GM12878 (cell line): ENCODE data around the gene GSTA1.
"Not testable (repeated sequence)": the region's sequence is repeated elsewhere in the genome, so short reads cannot be mapped to it uniquely, and the experiment has no call there.

ENCODE experiments used
- CHD4 ChIP-seq: fragments of 200-600 bp; sonication (generic); IDR thresholded peaks from 2 replicates; pipeline ENCODE4 v1.6.1; 2016; ENCODE audit warnings: mild to moderate bottlenecking
- ETV6 ChIP-seq, 2 experiments: fragments of 450-650 bp in 1 of 2; IDR thresholded peaks in 1 of 2; conservative IDR thresholded peaks in 1 of 2; 2 replicates each; pipeline ENCODE4 v1.6.1; 2014; ENCODE audit warnings: antibody characterized with exemption in 1 of 2, borderline replicate concordance in 1 of 2, low read depth in 1 of 2, mild to moderate bottlenecking in 1 of 2, moderate library complexity in 1 of 2
- JUNB ChIP-seq: IDR thresholded peaks from 2 replicates; pipeline ENCODE4 v1.6.1; 2016; ENCODE audit warnings: antibody characterized with exemption, mild to moderate bottlenecking
- KDM1A ChIP-seq: fragments of 200-600 bp; sonication (generic); IDR thresholded peaks from 2 replicates; pipeline ENCODE4 v1.6.1; 2016; ENCODE audit warnings: borderline replicate concordance
- MXI1 ChIP-seq: fragments of 150-350 bp; IDR thresholded peaks from 2 replicates; pipeline ENCODE4 v1.6.1; 2011; ENCODE audit warnings: low read depth, mild to moderate bottlenecking, inconsistent platforms, low read length, improper control_type of control experiment
- NFYB ChIP-seq: IDR thresholded peaks from 2 replicates; pipeline ENCODE4 v1.6.1; 2011; ENCODE audit warnings: low read depth, mild to moderate bottlenecking, low read length, improper control_type of control experiment, moderate library complexity; ENCODE audit not compliant: insufficient read depth
- NRF1 ChIP-seq: conservative IDR thresholded peaks from 2 replicates; pipeline ENCODE4 v1.6.1; 2011; ENCODE audit warnings: mild to moderate bottlenecking, low read depth, low read length, improper control_type of control experiment
- PAX8 ChIP-seq: fragments of 450-650 bp; IDR thresholded peaks from 2 replicates; pipeline ENCODE4 v1.6.1; 2017; ENCODE audit warnings: mild to moderate bottlenecking, moderate library complexity
- RCOR1 ChIP-seq: conservative IDR thresholded peaks from 2 replicates; pipeline ENCODE4 v1.6.1; 2012; ENCODE audit warnings: low read depth, low read length, improper control_type of control experiment
- SIN3A ChIP-seq: IDR thresholded peaks from 2 replicates; pipeline ENCODE4 v1.6.1; 2012; ENCODE audit warnings: low read depth, low read length, improper control_type of control experiment
- SIX5 ChIP-seq: IDR thresholded peaks from 2 replicates; pipeline ENCODE4 v1.6.1; 2011; ENCODE audit warnings: mild to moderate bottlenecking, low read depth, low read length, moderate library complexity; ENCODE audit not compliant: severe bottlenecking
- TF ChIP-seq, protein P1 (sequence below): IDR thresholded peaks from 2 replicates; pipeline ENCODE4 v1.6.1; 2012; ENCODE audit warnings: mild to moderate bottlenecking, low read depth, low read length
- TF ChIP-seq, protein P2 (sequence below), 3 experiments: IDR thresholded peaks in 2 of 3; conservative IDR thresholded peaks in 1 of 3; 2 replicates each; pipeline ENCODE4 v1.5.1; 2011; ENCODE audit warnings: low read depth in 3 of 3, low read length in 3 of 3, mild to moderate bottlenecking in 3 of 3, control low read depth in 2 of 3, moderate library complexity in 2 of 3, inconsistent platforms in 1 of 3, mixed read lengths in 1 of 3; ENCODE audit not compliant: control insufficient read depth in 2 of 3, insufficient read depth in 1 of 3; ENCODE audit errors: extremely low read depth in 1 of 3

DNA sequence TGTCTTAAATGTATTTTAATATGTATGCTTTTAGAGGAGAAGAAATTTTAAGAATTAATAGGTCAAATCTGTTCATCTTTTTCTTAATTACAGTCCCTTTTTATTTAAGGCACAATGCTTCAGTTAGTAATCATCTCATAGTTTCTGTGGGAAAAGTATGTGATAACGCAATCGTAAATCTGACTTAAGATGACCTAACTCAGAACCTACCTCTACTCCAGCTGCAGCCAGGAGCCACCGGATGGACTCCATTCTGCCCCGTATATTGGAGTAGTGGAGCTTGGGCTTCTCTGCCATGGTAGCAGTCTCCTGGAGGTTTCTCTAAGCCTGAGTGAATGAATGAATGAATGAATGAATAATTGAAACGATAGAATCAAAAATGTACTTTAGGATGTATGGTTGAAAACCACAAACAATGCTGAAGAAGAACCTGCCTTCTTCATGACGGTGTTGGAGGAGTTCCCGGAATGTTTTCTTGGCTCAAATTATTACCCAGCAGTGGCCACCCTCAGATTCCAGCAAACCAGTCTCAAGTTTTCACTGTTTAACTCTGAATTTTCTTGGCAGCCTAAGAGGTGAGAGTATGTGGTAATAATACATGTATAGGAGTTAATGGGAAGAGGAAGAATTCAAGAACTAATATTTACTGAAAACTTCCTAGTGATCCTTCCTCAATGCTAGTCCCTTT is 45.8 kb downstream of the GSTA1 start:
- not testable (repeated sequence) for TF ChIP-seq PAX8; NFYB; RCOR1; KDM1A; MXI1; CHD4; NRF1; ETV6 (conservative IDR thresholded peaks at IDR 0.05 in 1 of 2, IDR thresholded peaks at IDR 0.05 in 1 of 2; ENCODE audit: borderline replicate concordance in 1 of 2, low read depth in 1 of 2); SIN3A; JUNB; SIX5
- TF ChIP-seq, protein P1, sequence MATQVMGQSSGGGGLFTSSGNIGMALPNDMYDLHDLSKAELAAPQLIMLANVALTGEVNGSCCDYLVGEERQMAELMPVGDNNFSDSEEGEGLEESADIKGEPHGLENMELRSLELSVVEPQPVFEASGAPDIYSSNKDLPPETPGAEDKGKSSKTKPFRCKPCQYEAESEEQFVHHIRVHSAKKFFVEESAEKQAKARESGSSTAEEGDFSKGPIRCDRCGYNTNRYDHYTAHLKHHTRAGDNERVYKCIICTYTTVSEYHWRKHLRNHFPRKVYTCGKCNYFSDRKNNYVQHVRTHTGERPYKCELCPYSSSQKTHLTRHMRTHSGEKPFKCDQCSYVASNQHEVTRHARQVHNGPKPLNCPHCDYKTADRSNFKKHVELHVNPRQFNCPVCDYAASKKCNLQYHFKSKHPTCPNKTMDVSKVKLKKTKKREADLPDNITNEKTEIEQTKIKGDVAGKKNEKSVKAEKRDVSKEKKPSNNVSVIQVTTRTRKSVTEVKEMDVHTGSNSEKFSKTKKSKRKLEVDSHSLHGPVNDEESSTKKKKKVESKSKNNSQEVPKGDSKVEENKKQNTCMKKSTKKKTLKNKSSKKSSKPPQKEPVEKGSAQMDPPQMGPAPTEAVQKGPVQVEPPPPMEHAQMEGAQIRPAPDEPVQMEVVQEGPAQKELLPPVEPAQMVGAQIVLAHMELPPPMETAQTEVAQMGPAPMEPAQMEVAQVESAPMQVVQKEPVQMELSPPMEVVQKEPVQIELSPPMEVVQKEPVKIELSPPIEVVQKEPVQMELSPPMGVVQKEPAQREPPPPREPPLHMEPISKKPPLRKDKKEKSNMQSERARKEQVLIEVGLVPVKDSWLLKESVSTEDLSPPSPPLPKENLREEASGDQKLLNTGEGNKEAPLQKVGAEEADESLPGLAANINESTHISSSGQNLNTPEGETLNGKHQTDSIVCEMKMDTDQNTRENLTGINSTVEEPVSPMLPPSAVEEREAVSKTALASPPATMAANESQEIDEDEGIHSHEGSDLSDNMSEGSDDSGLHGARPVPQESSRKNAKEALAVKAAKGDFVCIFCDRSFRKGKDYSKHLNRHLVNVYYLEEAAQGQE = not testable (repeated sequence)
- TF ChIP-seq, protein P2, sequence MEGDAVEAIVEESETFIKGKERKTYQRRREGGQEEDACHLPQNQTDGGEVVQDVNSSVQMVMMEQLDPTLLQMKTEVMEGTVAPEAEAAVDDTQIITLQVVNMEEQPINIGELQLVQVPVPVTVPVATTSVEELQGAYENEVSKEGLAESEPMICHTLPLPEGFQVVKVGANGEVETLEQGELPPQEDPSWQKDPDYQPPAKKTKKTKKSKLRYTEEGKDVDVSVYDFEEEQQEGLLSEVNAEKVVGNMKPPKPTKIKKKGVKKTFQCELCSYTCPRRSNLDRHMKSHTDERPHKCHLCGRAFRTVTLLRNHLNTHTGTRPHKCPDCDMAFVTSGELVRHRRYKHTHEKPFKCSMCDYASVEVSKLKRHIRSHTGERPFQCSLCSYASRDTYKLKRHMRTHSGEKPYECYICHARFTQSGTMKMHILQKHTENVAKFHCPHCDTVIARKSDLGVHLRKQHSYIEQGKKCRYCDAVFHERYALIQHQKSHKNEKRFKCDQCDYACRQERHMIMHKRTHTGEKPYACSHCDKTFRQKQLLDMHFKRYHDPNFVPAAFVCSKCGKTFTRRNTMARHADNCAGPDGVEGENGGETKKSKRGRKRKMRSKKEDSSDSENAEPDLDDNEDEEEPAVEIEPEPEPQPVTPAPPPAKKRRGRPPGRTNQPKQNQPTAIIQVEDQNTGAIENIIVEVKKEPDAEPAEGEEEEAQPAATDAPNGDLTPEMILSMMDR (IDR thresholded peaks at IDR 0.05 in 2 of 3, conservative IDR thresholded peaks at IDR 0.05 in 1 of 3; ENCODE audit: control insufficient read depth in 2 of 3, extremely low read depth in 1 of 3, insufficient read depth in 1 of 3, low read depth in 3 of 3, low read length in 3 of 3) = not testable (repeated sequence)
